GM12878 (cell line): Measurements from ENCODE around the gene CACNA2D3. TPM values are rescaled to one million over a fixed set of nuclear protein-coding genes. Genes with fewer than 3 reads are reported as not detected.

Source experiments
- ATAC-seq: fragments of 200-7000 bp; cut with Tn5 transposase; 3 replicates; pipeline ENCODE4 v1.9.1; 2020; ENCODE audit warnings: mild to moderate bottlenecking, moderate library complexity
- BruUV-seq: library from RNA; stranded (reverse); fragments of 400-500 nt; replicated peaks from 2 replicates; lab custom pipeline; 2021; lab: Mats Ljungman, UMichigan
- CTCF ChIA-PET: fragments of 300-600 bp; sonication (Branson Sonifier 250); formaldehyde crosslinking; extraction: SDS; loops from one replicate; lab custom pipeline; 2021; ENCODE audit warnings: inconsistent platforms; lab: Yijun Ruan, JAX
- POLR2A ChIA-PET: fragments of 350-600 bp; formaldehyde crosslinking; extraction: SDS; loops from one replicate; lab custom pipeline; 2021; ENCODE audit warnings: inconsistent platforms; lab: Charles Lee
- RAD21 ChIA-PET: fragments of 300-600 bp; sonication (Branson Sonifier 250); formaldehyde crosslinking; loops from one replicate; lab custom pipeline; 2023; ENCODE audit warnings: antibody characterized with exemption; ENCODE audit not compliant: unreplicated experiment; lab: Charles Lee
- SMC1A ChIA-PET: fragments of 300-600 bp; sonication (Branson Sonifier 250); formaldehyde crosslinking; loops from one replicate; lab custom pipeline; 2023; ENCODE audit not compliant: unreplicated experiment, uncharacterized antibody; lab: Charles Lee
- DNase-seq: peaks from one replicate; pipeline ENCODE4 v3.0.0-alpha.2; 2011; ENCODE audit warnings: low read depth, low spot score
- FAIRE-seq: peaks from 3 replicates; lab custom pipeline; 2011; peaks lifted over from hg19 to GRCh38; lab: Jason Lieb, UNC
- H2AFZ ChIP-seq: 2 replicates; pipeline ENCODE4 v1.6.0; 2011; ENCODE audit warnings: low read depth, low read length, control low read depth; ENCODE audit not compliant: control insufficient read depth
- H3K27ac ChIP-seq: 2 replicates; pipeline ENCODE4 v1.5.1; 2011; ENCODE audit warnings: control low read depth; ENCODE audit not compliant: control insufficient read depth, insufficient read depth
- H3K27me3 ChIP-seq, 2 experiments: replicated peaks in 1 of 2; 2 replicates each; pipeline versions ENCODE4 v1.6.0 to v1.6.1; 2011; ENCODE audit warnings: low read length in 1 of 2; ENCODE audit not compliant: control insufficient read depth in 2 of 2, insufficient read depth in 2 of 2
- H3K36me3 ChIP-seq, 2 experiments: 2 replicates each; pipeline ENCODE4 v1.5.1; 2011; ENCODE audit warnings: low read length in 1 of 2; ENCODE audit not compliant: control insufficient read depth in 2 of 2, insufficient read depth in 2 of 2
- H3K4me1 ChIP-seq: 2 replicates; pipeline ENCODE4 v1.6.1; 2011; ENCODE audit warnings: mild to moderate bottlenecking, low read length, moderate library complexity, mixed read lengths; ENCODE audit not compliant: control insufficient read depth, insufficient read depth
- H3K4me2 ChIP-seq: 2 replicates; pipeline ENCODE4 v1.6.0; 2011; ENCODE audit warnings: control low read depth; ENCODE audit not compliant: control insufficient read depth, insufficient read depth
- H3K4me3 ChIP-seq: fragments of 200-600 bp; sonication (generic); 2 replicates; pipeline ENCODE4 v1.5.1; 2016
- H3K79me2 ChIP-seq: 2 replicates; pipeline ENCODE4 v1.6.0; 2011; ENCODE audit warnings: low read length; ENCODE audit not compliant: control insufficient read depth, insufficient read depth
- H3K9ac ChIP-seq: 2 replicates; pipeline ENCODE4 v1.8.0; 2011; ENCODE audit warnings: low read length, control low read depth, mixed read lengths; ENCODE audit not compliant: control insufficient read depth, insufficient read depth
- H3K9me3 ChIP-seq: replicated peaks from 3 replicates; pipeline ENCODE4 v1.5.1; 2011; ENCODE audit warnings: mild to moderate bottlenecking, low read length; ENCODE audit not compliant: control insufficient read depth, insufficient read depth
- H4K20me1 ChIP-seq: 2 replicates; pipeline ENCODE4 v1.6.0; 2011; ENCODE audit not compliant: control insufficient read depth, insufficient read depth
- CEBPB ChIP-seq, 2 experiments: fragments of 150-350 bp in 1 of 2; IDR thresholded peaks; 2 replicates each; pipeline ENCODE4 v1.6.1; 2012 to 2014; ENCODE audit warnings: low read depth in 2 of 2, low read length in 2 of 2, borderline replicate concordance in 1 of 2, inconsistent platforms in 1 of 2
- CEBPZ ChIP-seq: fragments of 150-350 bp; IDR thresholded peaks from 2 replicates; pipeline ENCODE4 v1.6.1; 2016; ENCODE audit warnings: low read depth, low read length
- CREM ChIP-seq: IDR thresholded peaks from 2 replicates; pipeline ENCODE4 v1.6.1; 2014; ENCODE audit warnings: antibody characterized with exemption, low read depth
- ELK1 ChIP-seq: IDR thresholded peaks from 2 replicates; pipeline ENCODE4 v1.6.1; 2012; ENCODE audit warnings: low read depth, low read length, improper control_type of control experiment
- ETV6 ChIP-seq, 2 experiments: fragments of 450-650 bp in 1 of 2; IDR thresholded peaks in 1 of 2; conservative IDR thresholded peaks in 1 of 2; 2 replicates each; pipeline ENCODE4 v1.6.1; 2014; ENCODE audit warnings: antibody characterized with exemption in 1 of 2, borderline replicate concordance in 1 of 2, low read depth in 1 of 2, mild to moderate bottlenecking in 1 of 2, moderate library complexity in 1 of 2
- NRF1 ChIP-seq: conservative IDR thresholded peaks from 2 replicates; pipeline ENCODE4 v1.6.1; 2011; ENCODE audit warnings: mild to moderate bottlenecking, low read depth, low read length, improper control_type of control experiment
- RELB ChIP-seq: fragments of 450-650 bp; IDR thresholded peaks from 2 replicates; pipeline ENCODE4 v1.6.1; 2017; ENCODE audit warnings: low read depth, mild to moderate bottlenecking, moderate library complexity
- TARDBP ChIP-seq: IDR thresholded peaks from 2 replicates; pipeline ENCODE4 v1.6.1; 2016; ENCODE audit warnings: borderline replicate concordance
- WGBS: methylation state at CpG from one replicate; pipeline ENCODE4 v1.1.6; 2016; ENCODE audit warnings: low lambda C conversion rate; ENCODE audit not compliant: insufficient replicate concordance, insufficient coverage; ENCODE audit errors: missing lambda C conversion rate; 5-methylcytosine and 5-hydroxymethylcytosine counted together
- in situ Hi-C: fragments of 300-500 bp; cut with MboI; formaldehyde crosslinking; loops from 9 replicates; pipeline ENCODE4 v1.14.3; 2018; ENCODE audit warnings: mixed read lengths
- intact Hi-C: fragments of 100-400 bp; cut with micrococcal nuclease; formaldehyde crosslinking; loops from one replicate; pipeline ENCODE4 v1.14.2; 2022; ENCODE audit not compliant: unreplicated experiment
- polyA plus RNA-seq, 11 experiments: library from polyadenylated mRNA; depleted of rRNA in 4 of 11; unstranded in 6 of 11; stranded (reverse) in 5 of 11; fragments of >200 nt; fragmentation: Nextera tagmentation in 4 of 11; fragmentation: Illumina TruSeq in 1 of 11; extraction: Ambion mirVana in 4 of 11; extraction: Trizol in 1 of 11; gene quantifications; 1 replicate in 1 of 11; 2 replicates in 10 of 11; pipeline versions ENCODE4 v1.2.1 to v1.2.3, GENCODE V29; 2011 to 2016; ENCODE audit warnings: inconsistent platforms in 2 of 11, missing spikeins in 2 of 11, low read depth in 1 of 11
- total RNA-seq, 4 experiments: library from RNA; depleted of rRNA in 3 of 4; stranded (reverse); fragments of >200 nt in 3 of 4; fragmentation: Illumina TruSeq in 1 of 4; extraction: Trizol in 1 of 4; gene quantifications; 2 replicates each; pipeline versions ENCODE4 v1.2.1 to v1.2.3, GENCODE V29; 2013 to 2021
- TF ChIP-seq, protein P1 (sequence below): fragments of 450-650 bp; formaldehyde crosslinking; IDR thresholded peaks from 2 replicates; pipeline ENCODE4 v1.4.0; 2022; ENCODE audit warnings: mild to moderate bottlenecking, moderate library complexity

CACNA2D3 gene
- total and polyA plus RNA-seq, 10 of the 15 experiments (the other 5 are each of a cell fraction or from before 2014, with no cell fraction given), result not detected

GRCh38 chr3:54712539-54712938 lies 590.2 kb downstream of the CACNA2D3 start (continued):
- TF ChIP-seq CEBPZ, result no peak

DNA sequence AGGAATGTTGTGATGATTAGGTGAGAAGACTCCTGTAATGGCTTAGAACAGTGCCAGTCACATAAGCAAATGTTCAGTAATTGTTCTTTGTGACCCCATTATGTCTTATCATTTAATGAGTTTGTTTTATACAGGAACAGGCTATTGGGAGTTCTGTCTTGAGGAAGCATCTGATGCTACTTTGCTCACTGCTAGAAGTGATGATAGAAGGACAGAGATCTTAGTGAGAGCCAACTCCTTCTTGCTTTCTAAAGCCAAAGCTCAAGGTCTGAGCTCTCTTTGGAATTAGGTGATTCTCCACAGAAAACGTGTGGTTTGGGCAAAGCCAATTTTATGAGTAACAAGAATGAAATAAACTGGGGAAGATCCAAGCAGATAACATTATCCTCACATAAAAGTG lies 590.7 kb downstream of the CACNA2D3 start:
- H3K4me1 ChIP-seq, result no peaks in the 10 kb centered on the region
- WGBS, result 0% methylated on average over 1 of the region's 1 CpG
- ATAC-seq, result no peak
- no peak for FAIRE-seq
- ChIA-PET SMC1A (no interaction called here), POLR2A (no interaction called here), RAD21 (no interaction called here), CTCF (no interaction called here)
- H3K79me2 ChIP-seq, result no peaks in the 10 kb centered on the region
- no peak overlapping the region for H3K4me3 ChIP-seq
- no peak overlapping the region for H3K27ac ChIP-seq
- intact Hi-C loops (no loop called here), in situ Hi-C loops (no loop called here)
- no peaks in the 10 kb centered on the region for H3K27me3 ChIP-seq
- no peaks in the 10 kb centered on the region for H4K20me1 ChIP-seq
- no peak overlapping the region for H3K9ac ChIP-seq
- H3K9me3 ChIP-seq, result no peaks in the 10 kb centered on the region
- no peak overlapping the region for H2AFZ ChIP-seq
- H3K36me3 ChIP-seq, result no peaks in the 10 kb centered on the region
- no peak overlapping the region for H3K4me2 ChIP-seq
- no peak for DNase-seq
- no TSS peak for BruUV-seq
- TF ChIP-seq RELB (no peak), CREM (no peak), ETV6 (conservative IDR thresholded peaks at IDR 0.05 in 1 of 2, IDR thresholded peaks at IDR 0.05 in 1 of 2; ENCODE audit: borderline replicate concordance in 1 of 2, low read depth in 1 of 2) (no peak), ELK1 (no peak), CEBPB (IDR thresholded peaks at IDR 0.05; ENCODE audit: borderline replicate concordance in 1 of 2, low read depth in 2 of 2, low read length in 2 of 2) (no peak), TARDBP (no peak), NRF1 (no peak)
- TF ChIP-seq, protein P1, sequence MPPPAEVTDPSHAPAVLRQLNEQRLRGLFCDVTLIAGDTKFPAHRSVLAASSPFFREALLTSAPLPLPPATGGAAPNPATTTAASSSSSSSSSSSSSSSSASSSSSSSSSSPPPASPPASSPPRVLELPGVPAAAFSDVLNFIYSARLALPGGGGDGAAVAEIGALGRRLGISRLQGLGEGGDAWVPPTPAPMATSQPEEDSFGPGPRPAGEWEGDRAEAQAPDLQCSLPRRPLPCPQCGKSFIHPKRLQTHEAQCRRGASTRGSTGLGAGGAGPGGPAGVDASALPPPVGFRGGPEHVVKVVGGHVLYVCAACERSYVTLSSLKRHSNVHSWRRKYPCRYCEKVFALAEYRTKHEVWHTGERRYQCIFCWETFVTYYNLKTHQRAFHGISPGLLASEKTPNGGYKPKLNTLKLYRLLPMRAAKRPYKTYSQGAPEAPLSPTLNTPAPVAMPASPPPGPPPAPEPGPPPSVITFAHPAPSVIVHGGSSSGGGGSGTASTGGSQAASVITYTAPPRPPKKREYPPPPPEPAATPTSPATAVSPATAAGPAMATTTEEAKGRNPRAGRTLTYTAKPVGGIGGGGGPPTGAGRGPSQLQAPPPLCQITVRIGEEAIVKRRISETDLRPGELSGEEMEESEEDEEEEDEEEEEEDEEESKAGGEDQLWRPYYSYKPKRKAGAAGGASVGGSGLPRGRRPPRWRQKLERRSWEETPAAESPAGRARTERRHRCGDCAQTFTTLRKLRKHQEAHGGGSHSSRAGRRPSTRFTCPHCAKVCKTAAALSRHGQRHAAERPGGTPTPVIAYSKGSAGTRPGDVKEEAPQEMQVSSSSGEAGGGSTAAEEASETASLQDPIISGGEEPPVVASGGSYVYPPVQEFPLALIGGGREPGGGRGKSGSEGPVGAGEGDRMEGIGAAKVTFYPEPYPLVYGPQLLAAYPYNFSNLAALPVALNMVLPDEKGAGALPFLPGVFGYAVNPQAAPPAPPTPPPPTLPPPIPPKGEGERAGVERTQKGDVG, result no peak
